22Rv1 (cell line): ENCODE results near the gene ANKH.

ENCODE experiments used
- H3K27ac ChIP-seq: fragments of 450-650 bp; 2 replicates; pipeline ENCODE4 v1.5.1; 2017
- CTCF ChIP-seq: fragments of 450-650 bp; IDR thresholded peaks from 2 replicates; pipeline ENCODE4 v1.5.1; 2017; ENCODE audit warnings: mild to moderate bottlenecking
- ZFX ChIP-seq: fragments of 450-650 bp; IDR thresholded peaks from 2 replicates; pipeline ENCODE4 v1.6.1; 2017; ENCODE audit warnings: antibody characterized with exemption, borderline replicate concordance

The ANKH gene

DNA sequence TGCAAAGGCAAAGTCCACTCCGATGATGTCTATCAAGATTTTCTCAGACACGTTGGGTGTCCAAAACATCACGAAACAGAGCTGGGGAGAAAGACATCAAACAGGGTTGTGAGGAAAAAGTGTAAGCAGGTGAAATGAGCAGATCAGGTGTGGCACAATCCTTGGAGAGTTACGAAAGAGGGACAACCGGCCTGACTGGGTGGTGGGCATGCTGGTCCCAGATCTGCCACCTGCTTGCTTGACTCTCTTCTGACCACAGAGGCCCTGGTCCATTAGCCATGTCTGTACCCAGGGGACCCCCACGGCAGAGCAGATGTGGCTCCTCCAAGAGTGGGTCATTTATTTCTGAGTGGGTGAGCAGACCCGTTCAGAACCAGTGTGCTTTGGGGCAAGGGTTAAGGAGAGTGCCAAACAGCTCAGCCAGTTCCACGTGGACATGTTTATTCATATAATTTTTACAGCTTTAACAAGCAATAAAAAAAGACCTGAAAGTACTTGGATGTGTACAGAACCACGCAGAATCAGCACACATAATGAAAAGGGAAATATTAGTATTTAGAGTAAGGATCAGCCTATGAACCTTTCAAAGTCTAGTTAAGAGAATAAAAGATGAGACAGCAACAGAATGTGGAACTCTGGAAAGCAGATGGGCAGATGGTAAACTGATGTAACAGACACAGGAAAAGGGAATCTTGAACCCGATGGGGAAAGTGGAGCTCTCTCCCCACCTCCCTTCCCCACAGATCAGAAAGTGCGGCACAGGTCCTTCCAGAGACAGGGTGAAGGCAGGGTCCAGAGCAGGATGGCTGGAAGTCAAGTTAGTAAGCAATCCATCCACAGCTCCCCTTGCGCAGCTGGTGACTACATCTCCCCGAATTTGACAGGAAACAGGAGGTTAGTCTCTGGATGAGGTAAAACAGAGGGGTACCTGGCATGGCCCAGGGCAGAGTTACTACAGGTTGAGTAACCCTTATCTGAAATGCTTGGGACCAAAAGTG lies 154.5 kb downstream of the ANKH start:
- no peak for TF ChIP-seq ZFX
- no peak for TF ChIP-seq CTCF

DNA sequence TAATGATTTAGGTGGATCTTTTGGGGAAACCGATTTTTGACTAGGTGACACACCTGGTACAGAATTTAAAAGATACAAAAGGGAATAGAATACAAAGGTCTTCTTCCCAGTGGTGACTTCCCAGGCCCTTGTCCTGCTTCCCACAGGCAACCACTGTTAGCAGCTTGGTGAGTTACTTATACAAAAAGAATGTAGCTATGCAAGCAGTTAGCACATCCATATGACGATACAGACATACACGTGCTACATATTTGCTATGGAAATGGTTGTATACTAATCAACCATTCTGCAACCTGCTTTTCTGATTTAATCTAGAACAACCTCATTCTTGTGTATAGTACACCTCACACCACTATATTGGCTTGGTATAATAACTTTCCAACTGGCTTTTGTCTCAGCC lies 156.1 kb downstream of the ANKH start:
- H3K27ac ChIP-seq, result no peak overlapping the region
- no peak for TF ChIP-seq ZFX
- no peak for TF ChIP-seq CTCF

More for the DNA sequence above, 154.5 kb downstream of the ANKH start:
- H3K27ac ChIP-seq, result no peak overlapping the region

DNA sequence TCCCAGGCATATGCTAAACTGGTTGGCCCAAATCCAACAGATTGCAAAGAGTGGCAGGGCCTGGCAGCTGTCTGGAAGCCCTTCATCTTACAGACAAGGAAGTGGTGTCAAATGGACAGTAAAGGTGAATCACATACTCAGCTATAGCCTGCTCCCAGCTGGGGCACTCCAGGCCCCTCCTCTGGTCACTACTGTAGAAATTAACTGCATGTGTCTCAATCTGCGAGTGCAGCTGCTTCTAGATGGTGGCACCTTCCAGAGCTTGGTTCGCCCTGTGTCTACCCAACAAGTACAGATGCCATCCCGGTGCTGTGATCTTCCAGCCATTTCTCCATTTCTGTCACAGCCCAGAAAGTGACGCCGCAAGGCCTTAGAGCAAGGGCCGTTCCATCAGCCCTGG lies 156.9 kb downstream of the ANKH start:
- no peak for TF ChIP-seq CTCF
- no peak overlapping the region for H3K27ac ChIP-seq

GRCh38 chr5:14713476-14714390 lies 157.8 kb downstream of the ANKH start:
- no peak for TF ChIP-seq CTCF
- H3K27ac ChIP-seq, result no peak overlapping the region

GRCh38 chr5:14712666-14713065 lies 158.9 kb downstream of the ANKH start:
- no peak for TF ChIP-seq ZFX
- no peak for TF ChIP-seq CTCF
- H3K27ac ChIP-seq, result no peak overlapping the region

DNA sequence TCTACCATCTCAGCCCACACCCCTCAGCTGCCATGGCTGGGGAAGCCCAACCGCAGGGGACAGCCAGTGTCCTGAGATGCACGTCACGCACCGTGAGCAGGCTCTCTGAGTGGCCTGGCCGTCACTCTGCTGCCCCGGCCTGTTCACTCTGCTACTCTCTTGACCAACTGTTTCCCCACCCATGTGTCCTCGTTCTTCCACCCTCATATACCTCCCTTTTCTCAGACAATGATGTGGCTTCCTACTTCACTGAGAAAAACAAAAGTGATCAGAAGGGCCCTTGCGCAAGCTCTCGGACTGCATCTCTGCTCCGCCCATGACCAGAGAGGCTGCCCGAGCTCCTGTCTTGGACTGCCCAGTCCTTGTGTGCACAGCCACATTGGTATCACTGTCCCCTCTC lies 159.4 kb downstream of the ANKH start:
- H3K27ac ChIP-seq, result no peak overlapping the region
- TF ChIP-seq ZFX (no peak), CTCF (no peak)
